Right renal pelvis (tissue), 4 donors: ENCODE results near the gene TMEM169. TPM values are rescaled to one million over a fixed set of nuclear protein-coding genes. Genes with fewer than 3 reads are reported as not detected.
"Not testable (repeated sequence)": the region's sequence is repeated elsewhere in the genome, so short reads cannot be mapped to it uniquely, and the experiment has no call there.

ENCODE experiments used
- DNase-seq, 4 donors: peaks; one replicate each; pipeline ENCODE4 v3.0.0-alpha.2; 2013; ENCODE audit warnings: low read depth in 4 of 4, low spot score in 3 of 4, missing footprints in 1 of 4
- polyA plus RNA-seq, 4 donors: library from polyadenylated mRNA; unstranded; fragments of 120-200 nt; gene quantifications; one replicate each; pipeline ENCODE4 v1.2.1, GENCODE V29; 2013; ENCODE audit not compliant: insufficient read length in 4 of 4

The TMEM169 gene
- polyA plus RNA-seq, 4 donors = 14.0 to 16.7 (median 14.5) TPM

DNA sequence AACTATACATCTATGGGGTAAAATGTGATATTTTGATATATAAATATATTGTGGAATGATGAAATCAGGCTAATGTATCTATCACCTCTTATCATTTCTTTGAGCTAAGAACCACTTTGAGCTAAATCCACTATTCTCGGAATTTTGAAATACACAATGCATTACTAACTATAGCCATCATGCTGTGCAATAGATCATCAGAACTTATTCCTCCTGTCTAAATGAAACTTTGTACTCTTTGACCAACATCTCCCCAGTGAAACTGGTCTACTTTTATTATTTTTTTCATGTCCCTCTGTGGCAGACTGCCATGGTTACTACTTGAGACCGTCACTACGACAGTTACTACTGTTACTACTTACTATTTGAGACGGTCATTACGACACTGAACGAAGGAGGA, 11.5 kb upstream of the TMEM169 start:
- no peak for DNase-seq

DNA sequence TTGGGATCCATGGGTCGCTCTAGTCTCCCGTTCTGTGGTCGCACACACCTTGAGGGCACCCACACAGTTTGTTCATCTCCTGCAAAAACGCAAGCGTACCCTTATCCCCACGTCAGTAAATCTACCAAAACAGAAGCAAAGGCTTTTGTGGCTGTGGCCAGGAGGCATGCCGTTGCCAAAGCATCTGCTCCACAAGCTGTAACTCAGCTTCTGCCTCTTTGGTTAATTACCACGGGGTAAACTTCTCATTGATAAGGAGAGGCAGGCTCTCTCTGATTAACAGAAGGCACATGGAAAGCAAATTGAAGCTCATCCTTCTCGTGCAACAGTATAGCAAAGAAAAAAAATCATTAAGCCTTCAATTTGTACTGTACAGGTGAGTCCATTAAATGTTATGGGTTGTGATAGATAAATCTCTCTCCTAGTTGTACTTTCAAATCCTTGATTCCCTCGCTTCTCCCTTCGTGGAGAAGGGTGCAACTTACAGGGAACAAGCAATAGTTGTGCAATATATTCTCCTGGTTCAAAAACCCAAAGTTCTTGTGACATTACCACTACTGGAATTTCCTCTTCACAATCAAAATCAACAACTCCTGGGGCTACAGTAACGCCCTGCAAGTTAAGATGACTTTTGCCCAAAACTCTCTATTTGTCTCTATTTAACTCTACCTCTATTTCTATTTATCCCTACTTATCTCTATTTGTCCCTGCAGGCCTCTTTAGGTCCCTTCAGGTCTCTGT, 10.4 kb upstream of the TMEM169 start:
- no peak for DNase-seq

GRCh38 chr2:216072473-216072872, 9.2 kb upstream of the TMEM169 start:
- no peak for DNase-seq

DNA sequence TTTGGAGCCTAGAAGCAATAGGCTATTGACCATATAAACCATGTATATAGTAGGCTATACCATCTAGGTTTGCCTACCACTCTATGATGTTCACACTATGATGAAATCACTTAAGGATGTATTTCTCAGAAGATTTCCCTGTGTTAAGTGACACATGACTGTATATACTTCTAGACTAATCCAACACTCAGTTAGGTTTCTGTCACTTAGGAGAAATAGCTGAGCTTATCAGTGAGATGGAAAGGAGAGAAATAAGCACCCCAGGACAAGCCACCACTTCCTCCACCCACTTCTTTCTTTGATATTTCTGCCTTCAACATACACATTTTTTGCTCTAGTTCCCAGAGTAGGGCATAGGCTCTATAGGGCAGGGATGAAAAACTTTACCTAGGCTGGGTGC, 7.9 kb upstream of the TMEM169 start:
- no peak for DNase-seq

DNA sequence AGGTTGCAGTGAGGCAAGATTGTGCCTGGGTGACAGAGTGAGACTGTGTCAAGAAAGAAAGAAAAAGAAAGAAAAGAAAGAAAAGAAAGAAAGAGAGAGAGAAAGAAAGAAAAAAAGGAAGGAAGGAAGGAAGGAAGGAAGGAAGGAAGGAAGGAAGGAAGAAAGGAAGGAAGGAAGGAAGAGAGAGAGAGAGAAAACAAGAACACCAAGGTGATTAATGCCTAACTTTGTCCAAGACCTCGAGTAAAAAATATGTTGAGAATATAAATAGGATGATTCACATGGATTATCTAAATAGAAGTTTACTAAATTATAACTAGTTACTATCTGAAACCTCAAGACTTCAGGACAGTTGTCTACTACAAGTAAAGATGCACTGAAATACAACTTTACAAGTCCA, 7.3 kb upstream of the TMEM169 start:
- no peak for DNase-seq

DNA sequence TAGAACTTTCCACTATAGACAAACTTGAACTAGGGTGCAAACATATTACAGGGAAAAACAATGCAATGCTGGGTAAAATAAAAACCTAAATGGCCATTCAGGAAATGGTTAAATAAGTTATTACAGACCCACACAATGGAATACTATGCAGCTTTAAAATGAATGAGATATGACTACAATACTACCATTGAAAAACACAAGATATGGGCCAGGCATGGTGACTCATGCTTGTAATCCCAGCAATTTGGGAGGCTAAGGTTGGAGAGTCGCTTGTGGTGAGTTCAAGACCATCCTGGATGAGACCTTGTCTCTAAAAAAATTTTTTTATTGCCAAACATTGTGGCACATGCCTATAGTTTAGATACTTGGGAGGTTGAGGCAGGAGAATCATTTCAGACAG, 6.9 kb upstream of the TMEM169 start:
- DNase-seq = no peak

- no peak for DNase-seq
These were observed 5.9 kb upstream of the TMEM169 start for GRCh38 chr2:216075510-216076485.

GRCh38 chr2:216078776-216079175, 2.9 kb upstream of the TMEM169 start:
- no peak for DNase-seq

DNA sequence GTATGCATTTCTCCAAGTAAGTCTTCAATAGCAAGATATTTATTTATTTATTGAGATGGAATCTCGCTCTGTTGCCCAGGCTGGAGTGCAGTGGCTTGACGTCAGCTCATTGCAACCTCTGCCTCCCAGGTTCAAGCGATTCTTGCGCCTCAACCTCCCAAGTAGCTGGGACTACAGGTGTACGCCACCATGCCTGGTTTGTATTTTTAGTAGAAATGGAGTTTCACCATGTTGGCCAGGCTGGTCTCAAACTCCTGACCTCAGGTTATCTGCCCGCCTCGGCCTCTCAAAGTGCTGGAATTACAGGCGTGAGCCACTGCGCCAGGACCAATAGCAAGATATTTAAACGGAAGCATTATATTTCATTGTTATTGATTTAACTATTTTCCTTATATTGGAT, 1.7 kb upstream of the TMEM169 start:
- DNase-seq = not testable (repeated sequence)

- DNase-seq = no peak
These were observed 707 bp upstream of the TMEM169 start for GRCh38 chr2:216081012-216081411.

DNA sequence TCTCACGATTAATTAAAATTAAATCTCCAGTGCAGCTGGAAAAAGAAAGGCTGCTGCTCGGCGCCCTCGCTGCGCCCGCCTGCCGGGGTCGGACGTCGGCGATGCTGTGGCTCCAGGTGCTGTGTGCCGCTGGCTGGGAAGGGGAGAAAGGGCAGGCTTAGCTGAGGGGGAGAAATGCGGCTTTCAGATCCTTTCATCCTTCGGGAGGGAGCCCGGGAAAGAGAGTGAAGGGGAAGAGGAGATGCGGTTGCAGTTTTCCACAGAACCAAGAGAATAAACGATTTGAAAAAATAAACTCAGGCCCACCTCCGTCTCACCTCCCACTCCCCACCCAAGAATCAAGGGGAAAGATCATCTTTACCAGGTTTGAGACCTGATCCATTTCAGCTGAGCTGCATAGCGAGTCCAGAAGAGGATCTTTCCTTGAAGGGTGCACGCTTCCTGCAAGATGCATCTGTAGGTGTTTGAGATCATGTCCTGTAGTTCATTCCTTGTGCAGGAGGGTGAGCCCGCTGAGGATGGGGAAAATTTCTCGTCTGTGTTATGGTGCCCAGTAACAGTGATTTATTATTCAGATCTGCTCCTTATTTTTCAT, 495 bp downstream of the TMEM169 start:
- DNase-seq = no peak

DNA sequence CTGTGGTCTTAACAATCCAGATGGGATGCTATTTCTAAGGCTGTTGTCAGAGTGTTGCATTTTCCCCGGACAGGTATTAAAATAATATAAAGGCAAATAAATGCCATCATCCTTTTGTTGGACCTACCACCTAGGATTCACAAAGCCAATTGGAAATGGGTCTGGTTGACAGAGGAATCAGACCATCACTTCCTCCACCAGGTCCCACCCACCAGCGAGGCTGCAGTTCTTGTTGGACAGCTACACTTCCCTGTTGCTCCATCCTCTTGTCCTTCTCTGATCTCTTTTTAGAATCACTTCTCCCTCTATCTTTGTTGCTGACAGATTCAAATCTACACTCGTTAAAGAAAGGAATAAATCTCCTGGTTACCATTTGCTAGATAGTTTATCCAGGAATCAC, 1.1 kb downstream of the TMEM169 start:
- DNase-seq = no peak

GRCh38 chr2:216083464-216084281, 2.0 kb downstream of the TMEM169 start:
- DNase-seq = peak in 2 of 4 donors; percentile 60 to 71

DNA sequence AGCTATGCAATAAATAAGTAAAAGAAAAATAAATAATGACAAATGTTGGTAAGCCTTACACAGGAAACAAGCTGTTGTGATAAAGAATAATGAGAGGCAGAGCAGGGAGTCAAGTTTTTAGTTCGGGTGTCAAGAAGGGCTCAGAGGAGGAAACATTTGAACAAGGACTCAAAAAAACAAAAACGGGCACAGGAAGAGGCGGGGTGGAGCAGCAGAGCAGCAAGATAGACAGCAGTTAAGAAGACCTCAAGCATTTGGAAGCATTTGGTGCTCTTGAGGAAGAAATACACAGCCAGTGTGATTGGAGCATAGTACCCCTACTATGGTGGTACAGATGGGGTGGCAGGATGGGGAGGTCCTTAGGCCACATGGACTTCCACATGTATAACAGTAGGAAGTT, 2.8 kb downstream of the TMEM169 start:
- no peak for DNase-seq

GRCh38 chr2:216086207-216086893, 4.6 kb downstream of the TMEM169 start:
- DNase-seq = no peak

DNA sequence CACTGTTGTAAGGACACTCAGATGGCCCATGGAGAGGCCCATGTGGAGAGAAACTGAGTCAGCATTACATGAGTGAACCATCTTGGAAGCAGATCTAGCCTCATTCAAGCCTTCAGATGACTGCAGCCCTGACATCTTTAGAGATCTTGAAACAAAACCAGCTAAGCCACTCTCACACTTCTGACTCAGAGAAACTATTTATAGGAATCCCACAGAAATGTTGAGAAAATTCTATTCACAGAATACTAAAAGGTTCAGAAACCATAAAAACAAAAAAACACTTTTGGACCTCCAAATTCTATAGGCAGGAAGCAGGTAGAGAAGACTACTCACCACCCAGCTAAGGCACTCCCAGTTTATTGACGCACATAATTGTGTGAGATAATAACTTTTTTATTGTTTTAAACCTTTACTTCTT, 8.7 kb downstream of the TMEM169 start:
- no peak for DNase-seq

DNA sequence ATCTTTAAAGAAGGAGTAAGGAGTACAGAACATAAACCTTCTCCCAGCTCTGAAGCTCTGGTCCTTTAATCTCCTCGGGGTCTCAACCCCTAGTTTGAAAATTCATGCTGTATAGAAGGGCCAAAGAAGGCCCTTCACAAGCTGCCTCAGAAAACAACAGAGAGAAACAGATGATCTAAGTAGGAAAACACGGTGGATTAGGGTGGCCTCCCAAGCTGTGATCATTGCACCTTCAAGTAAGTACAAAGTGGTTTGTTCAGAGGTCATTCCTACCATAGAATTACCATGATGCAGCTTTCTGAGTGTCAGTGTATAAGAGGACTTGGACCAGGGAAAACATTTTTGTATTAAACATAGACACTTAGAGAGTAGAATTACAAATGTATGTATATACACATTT, 10.9 kb downstream of the TMEM169 start:
- DNase-seq = no peak

DNA sequence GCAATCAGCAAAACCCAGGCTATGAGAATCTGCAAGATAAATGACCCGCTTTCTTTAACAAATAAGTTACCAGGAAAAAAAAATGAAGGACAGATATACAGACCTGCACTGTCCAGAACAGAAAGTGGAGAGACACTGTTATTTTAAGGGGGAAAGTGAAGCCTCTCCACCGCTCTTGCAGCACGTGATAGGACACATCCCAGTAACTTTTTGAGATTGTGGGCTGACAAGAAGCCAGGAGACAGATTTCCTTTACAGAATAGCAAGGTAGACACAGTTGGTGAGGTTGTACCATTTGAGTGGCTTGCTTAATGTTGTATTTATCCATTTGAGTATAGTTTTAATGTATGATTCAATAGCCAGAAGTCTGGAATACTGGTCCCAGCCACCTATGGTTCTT, 13.0 kb downstream of the TMEM169 start:
- no peak for DNase-seq

- DNase-seq = no peak
These were observed 17.0 kb downstream of the TMEM169 start for GRCh38 chr2:216098421-216099334.
